ENCODE data around the gene ADAMTS14.

GRCh38 chr10:70759781-70760180, 87.5 kb downstream of the ADAMTS14 start:
- TF ChIP-seq CTCF (conservative IDR thresholded peaks at IDR 0.05 in 1 of 2, IDR thresholded peaks at IDR 0.05 in 1 of 2; ENCODE audit: extremely low read depth in 1 of 2, insufficient read depth in 1 of 2, low read depth in 1 of 2, low read length in 2 of 2) (no peak), EZH2 (IDR thresholded peaks at IDR 0.05; ENCODE audit: borderline replicate concordance, low read length) (no peak)

Measured in mammary epithelial cell (primary cell).